HG03045 (cell line): ENCODE results near the gene TCEAL5.
"Not testable (repeated sequence)": the region's sequence is repeated elsewhere in the genome, so short reads cannot be mapped to it uniquely, and the experiment has no call there.

ENCODE experiments used
- ATAC-seq: cut with Tn5 transposase; IDR thresholded peaks from one replicate; pipeline ENCODE4 v1.9.1; 2021; ENCODE audit warnings: mild to moderate bottlenecking, moderate library complexity; ENCODE audit not compliant: unreplicated experiment

The TCEAL5 gene, protein sequence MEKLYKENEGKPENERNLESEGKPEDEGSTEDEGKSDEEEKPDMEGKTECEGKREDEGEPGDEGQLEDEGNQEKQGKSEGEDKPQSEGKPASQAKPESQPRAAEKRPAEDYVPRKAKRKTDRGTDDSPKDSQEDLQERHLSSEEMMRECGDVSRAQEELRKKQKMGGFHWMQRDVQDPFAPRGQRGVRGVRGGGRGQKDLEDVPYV

GRCh38 chrX:103276581-103277002, at the start of gene TCEAL5:
TSS of gene TCEAL5 (minus strand) at chrX:103276750. CDS start at chrX:103274563, 2,187 bp downstream.
- ATAC-seq, result no peak

DNA sequence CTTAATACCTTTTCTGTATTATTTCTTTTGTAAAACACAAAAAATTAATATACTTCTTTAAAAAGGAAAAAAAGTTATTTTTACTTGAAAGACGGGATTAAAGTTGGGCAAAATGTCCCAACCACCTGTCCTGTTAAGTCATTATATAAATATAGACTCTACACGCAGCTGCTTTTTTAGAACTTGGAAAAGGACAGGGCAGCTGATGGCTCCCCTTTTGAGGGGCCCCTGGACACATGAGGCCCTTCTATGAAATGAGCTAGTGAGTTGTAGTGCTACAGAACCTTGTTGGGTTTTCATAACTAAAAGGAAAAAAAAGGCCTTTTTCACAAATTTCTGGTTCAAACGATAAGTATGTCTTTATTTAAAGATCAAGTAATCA, 34.8 kb upstream of the TCEAL5 start:
- ATAC-seq, result no peak

DNA sequence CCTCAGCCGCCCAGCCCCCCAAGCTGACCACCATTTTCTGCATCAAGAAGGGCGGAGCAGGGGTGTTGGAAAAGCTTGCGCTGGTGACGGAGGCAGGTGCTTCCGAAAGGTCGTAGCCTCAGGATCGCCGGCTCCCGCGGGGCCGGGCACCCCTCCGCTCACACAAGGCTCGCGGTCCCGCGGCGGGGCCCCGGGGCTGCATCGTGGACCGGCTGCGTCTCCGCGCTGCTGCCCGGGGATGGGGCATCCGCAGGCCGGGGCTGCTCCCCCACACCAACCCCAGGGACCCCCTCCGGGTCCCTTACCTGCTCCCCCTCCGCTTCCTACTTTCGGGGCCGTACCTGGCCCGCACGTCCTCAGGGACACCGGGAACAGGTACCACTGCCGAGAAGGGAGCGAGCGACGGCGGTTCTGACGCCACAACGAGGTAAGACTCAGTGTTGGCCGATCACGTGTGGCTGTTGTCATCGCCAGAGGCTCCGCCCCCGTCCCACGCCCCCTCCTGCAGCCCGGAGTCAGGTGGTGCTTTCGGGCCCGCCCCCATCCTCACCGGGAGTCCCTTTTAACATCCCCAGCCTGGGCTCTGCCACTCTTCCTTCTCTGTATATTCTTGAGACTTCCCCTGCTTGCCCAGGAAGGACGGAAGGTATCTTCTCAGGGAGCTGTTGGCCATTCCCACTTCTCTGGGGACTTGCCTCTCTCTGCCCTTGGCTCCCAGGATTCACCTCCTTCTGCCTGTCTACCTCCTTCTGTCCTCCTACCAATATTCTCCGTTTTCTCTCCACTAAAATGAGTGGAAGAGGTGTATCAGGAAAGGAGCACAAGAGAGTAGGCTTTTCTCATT, 34.2 kb upstream of the TCEAL5 start, which contains the start of gene BEX2:
TSS of gene BEX2 (minus strand) at position 436 of the 844 bp plus-strand sequence. CDS start 1,014 bp downstream, outside the sequence.
- peak; percentile 99 for ATAC-seq

DNA sequence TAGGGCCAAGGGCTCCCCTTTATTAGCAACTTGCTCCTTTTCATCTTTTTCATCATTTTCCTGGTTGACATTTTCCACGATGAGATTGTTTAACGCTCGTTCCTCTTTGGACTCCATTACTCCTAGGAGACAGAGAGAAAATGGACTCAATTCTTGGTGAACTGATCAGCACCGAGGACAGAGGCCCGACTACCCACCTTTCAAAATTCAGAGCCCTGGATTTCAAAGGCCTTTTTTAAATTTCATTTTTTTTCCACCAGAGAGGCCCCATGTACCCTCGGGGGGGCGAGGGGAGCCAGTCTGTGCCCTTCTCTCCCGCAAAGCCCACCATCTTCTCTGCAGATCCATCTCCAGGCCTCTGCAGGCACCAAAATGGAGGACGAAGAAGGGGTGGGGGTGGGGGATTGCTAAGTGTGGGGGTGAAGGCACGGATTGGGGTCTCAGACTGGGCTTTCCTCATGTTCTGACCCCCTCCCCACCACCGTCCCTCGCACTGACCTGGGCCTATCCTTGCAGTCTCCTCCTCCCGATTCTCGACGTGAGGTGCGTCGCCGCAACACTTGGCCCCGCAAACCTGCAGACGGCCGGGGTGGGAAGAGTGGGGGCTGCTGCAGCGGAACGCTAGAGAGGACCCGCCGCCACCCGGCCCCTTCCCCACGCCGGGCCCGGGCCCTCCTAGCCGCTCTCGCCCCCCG, 33.5 kb upstream of the TCEAL5 start:
- ATAC-seq, result no peak

DNA sequence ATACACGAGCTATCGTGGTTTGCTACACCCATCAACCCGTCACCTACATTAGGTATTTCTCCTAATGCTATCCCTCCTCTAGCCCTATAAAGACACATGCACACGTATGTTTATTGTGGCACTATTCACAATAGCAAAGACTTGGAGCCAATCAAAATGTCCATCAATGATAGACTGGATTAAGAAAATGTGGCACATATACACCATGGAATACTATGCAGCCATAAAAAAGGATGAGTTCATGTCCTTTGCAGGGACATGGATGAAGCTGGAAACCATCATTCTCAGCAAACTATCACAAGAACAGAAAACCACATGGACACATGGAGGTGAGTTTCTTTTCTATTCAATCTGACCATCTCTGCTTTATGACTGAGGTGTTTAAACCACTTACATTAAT, 29.1 kb upstream of the TCEAL5 start:
- ATAC-seq, result not testable (repeated sequence)

GRCh38 chrX:103304705-103305104, 28.2 kb upstream of the TCEAL5 start:
- ATAC-seq, result no peak

GRCh38 chrX:103293118-103293517, 16.6 kb upstream of the TCEAL5 start:
- ATAC-seq, result no peak

GRCh38 chrX:103279624-103280023, 3.1 kb upstream of the TCEAL5 start:
- no peak for ATAC-seq

DNA sequence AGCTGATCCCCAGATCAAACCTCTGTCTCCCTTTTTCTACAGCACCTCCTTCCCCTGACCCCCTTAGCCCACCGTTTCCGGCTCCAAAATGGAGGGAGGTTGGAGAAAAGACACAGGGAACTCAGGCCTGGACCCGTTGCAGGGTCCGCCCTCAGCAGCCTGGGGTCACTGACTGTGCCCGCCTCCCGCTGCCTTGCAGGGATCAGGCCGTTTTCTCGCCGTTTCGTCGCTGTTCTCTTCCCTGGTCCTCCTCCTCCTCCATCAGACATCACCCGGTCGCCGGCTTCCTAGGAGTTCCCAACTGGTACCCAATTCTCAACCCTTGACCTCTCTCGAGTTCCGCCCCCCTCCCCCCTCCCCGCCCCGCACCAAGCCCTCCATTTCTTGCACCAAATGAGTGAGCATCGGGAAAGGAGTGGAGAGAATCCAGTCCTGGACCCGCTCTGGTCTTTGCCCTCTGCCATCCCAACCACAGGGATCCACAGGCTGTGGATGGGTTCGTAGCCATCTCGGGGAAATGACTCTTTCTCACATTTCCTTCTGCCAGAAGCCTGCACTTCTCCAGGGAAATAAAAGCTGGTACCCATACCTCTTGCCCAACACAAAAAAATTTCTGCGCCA, 493 bp downstream of the TCEAL5 start:
- no peak for ATAC-seq

DNA sequence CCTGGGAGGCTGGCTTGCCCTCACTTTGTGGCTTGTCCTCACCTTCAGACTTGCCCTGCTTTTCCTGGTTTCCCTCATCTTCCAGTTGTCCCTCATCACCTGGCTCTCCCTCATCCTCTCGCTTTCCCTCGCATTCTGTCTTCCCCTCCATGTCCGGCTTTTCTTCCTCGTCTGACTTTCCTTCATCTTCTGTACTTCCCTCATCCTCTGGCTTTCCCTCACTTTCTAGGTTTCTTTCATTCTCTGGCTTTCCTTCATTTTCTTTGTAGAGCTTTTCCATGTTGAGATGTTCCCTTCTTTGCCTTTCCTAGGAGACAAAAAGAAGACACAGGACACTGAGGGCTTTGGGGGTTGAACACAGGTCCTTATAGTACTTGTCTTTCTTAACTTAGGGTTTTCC, 2.3 kb downstream of the TCEAL5 start:
- ATAC-seq, result no peak

DNA sequence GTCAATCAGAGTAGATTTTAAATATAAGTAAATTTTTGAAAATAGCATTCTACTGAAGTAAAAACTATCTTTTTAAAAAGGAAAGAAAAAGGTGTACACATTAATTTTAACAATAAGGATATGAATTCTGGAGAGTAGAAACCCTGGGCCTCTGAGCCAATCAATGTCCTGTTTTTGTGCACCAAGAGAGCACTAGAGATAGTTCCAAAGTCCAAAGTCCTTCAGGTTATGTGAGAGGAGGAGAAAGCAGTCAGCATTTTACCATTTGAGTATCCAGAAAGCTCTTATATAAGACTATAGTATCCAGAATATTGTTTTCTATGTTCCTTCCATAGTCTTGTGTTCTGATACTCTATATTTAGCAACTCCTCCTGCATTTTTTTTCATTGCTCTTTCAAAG, 18.3 kb downstream of the TCEAL5 start:
- no peak for ATAC-seq

DNA sequence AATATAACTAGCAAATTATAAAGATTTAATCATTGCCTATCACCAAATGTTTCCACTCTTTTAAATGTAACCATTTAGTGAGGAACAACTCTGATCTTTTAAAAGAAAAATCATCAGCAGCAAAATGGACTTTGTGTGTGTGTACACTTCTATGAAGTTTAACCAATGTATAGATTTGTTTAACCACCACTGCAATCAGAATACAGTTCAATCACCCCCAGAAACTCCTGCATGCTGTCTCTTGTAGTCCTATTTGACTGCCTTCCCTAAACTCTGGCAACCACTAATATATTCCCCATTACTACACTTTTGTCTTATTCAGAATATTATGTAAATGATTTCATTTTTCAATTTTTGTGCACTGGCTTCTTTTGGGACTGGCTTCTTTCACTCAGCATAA, 19.9 kb downstream of the TCEAL5 start:
- ATAC-seq, result no peak

DNA sequence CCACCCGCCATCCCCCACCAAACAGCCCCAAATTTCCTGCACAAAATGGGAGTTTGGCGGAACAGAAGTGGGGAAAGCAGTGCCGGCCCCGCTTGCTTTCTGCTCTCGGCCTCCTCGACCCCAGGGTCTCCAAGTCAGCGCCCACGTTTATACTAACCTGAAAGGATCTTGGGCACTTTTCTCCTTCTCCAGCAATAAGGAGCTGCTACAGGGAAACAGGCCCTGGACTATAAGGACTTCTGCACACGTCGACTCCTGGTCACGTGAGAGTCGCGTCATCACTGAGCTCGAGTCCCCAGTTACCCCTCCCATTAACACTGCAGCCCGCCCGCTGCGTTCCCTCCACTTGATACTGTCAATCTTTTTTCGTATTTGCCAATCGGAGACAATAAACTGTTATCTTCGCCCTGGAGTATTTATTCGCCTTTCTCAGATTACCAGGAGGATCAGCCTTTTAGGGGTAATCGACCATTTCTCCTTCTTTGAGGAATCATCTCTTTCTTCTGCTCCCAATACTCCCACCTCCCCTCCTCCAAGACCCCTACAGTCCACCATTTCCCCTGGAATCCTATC, 21.5 kb downstream of the TCEAL5 start, which contains the start of gene TCEAL8:
TSS of gene TCEAL8 (minus strand) at position 235 of the 573 bp plus-strand sequence. CDS start 1,176 bp downstream, outside the sequence.
- peak; percentile 96 for ATAC-seq

DNA sequence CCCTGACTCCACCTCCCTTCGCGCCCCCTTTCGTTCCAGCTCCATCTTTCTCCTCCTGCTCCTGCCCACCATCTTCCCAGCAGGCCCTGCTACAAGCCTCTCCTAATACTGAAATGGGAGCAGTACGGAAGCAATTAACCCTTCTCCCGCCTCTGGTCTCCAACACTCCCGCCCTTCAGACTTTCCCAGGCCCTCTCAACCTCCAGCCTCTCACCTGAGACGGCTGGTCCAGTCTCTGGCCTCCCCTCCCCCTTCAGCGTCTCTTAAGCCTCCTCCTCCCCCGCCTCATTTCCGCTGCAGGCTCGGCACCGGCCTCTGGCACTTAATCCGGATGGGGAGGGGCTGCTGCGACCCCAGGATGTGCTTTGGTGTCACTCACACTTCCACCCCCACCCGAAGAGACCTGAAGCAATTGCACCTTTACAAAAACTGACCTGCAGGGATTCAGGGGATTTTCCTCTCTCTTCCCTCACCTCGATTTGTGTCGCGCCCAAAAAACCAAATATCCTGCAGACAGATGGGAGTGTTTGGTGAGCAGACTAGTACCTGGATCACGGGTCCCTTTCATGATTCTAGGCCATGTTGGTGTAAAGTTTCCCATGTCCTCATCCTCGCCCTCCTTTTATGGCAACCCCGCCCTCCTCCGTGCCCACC, 22.3 kb downstream of the TCEAL5 start:
- peak; percentile 58 for ATAC-seq

- ATAC-seq, result no peak
Measured at GRCh38 chrX:103253608-103254007, 22.9 kb downstream of the TCEAL5 start.

DNA sequence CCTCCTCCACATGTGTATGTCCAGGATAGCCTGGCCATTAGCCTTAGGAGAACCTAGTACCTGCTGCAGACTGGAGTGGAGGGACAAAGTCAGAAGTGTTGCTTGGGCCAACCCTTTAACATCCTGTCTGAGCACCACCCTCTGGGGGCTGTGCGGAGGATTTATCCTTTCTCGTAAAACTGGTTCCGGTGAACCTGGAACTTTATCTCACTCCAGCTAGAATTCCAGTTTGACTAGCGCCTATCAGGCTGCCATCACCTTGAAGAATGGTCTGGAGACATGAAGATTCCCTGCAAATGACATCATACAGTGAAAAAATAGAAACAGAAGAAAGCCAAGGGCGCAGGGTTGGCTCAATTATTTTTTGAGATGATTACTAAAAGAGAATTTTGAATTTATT, 25.6 kb downstream of the TCEAL5 start:
- no peak for ATAC-seq

GRCh38 chrX:103249805-103250204, 26.7 kb downstream of the TCEAL5 start:
- no peak for ATAC-seq

- ATAC-seq, result no peak
Measured at GRCh38 chrX:103248553-103248952, 28.0 kb downstream of the TCEAL5 start.

- ATAC-seq, result no peak
Measured at GRCh38 chrX:103240155-103240554, 36.4 kb downstream of the TCEAL5 start.

DNA sequence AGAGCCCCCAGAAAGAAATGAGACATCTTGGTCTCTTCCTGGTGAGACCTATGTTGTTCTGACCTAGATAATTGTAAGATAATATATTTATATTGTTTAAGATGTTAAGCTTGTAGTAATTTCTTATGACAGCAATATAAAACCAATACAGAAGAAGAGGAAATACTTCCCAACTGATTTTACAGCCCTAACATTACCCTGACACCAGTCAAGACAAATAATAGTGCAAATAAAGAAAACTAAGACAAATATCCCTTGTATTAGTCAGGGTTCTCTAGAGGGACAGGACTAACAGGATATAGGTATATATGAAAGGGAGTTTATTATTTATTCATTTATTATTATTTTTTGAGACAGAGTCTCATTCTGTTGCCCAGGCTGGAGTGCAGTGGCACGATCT, 40.3 kb downstream of the TCEAL5 start:
- no peak for ATAC-seq
